Tibial nerve (tissue), 4 donors: ENCODE measurements around the gene AP1G2. TPM values are rescaled to one million over a fixed set of nuclear protein-coding genes. Genes with fewer than 3 reads are reported as not detected.

Experiments used
- DNase-seq, 2 donors: peaks; one replicate each; pipeline ENCODE4 v3.0.0-alpha.2; 2019; ENCODE audit warnings: low spot score in 2 of 2
- H3K27ac ChIP-seq, 4 donors: fragments of 200-600 bp; sonication (generic) in 3 of 4; one replicate each; pipeline ENCODE4 v1.5.1; 2017 to 2019; ENCODE audit warnings: mild to moderate bottlenecking in 1 of 4
- H3K27me3 ChIP-seq, 2 donors: fragments of 200-600 bp; sonication (generic) in 1 of 2; one replicate each; pipeline versions ENCODE4 v1.5.1 to v1.6.0; 2017 to 2019
- H3K36me3 ChIP-seq, 3 donors: fragments of 200-600 bp; sonication (generic); one replicate each; pipeline ENCODE4 v1.5.1; 2018 to 2019
- H3K4me1 ChIP-seq, 4 donors: fragments of 200-600 bp; sonication (generic) in 3 of 4; one replicate each; pipeline ENCODE4 v1.5.1; 2017 to 2019
- H3K4me3 ChIP-seq, 4 donors: fragments of 200-600 bp; sonication (generic) in 3 of 4; one replicate each; pipeline ENCODE4 v1.5.1; 2017 to 2019; ENCODE audit warnings: mild to moderate bottlenecking in 1 of 4, moderate library complexity in 1 of 4
- H3K9me3 ChIP-seq, 4 donors: fragments of 200-600 bp; sonication (generic) in 3 of 4; one replicate each; pipeline ENCODE4 v1.5.1; 2017 to 2019
- EP300 ChIP-seq, 2 donors: sonication (generic); formaldehyde crosslinking; IDR thresholded peaks; one replicate each; pipeline ENCODE4 v1.6.1; 2017; ENCODE audit warnings: antibody characterized with exemption in 2 of 2, mild to moderate bottlenecking in 1 of 2
- POLR2A ChIP-seq, 2 donors: fragments of 450-650 bp; IDR thresholded peaks; one replicate each; pipeline ENCODE4 v1.6.1; 2017; ENCODE audit warnings: antibody characterized with exemption in 2 of 2, mild to moderate bottlenecking in 2 of 2, moderate library complexity in 2 of 2
- WGBS, 2 donors: methylation state at CpG; one replicate each; pipeline ENCODE4 v1.1.5; 2018; 5-methylcytosine and 5-hydroxymethylcytosine counted together
- total RNA-seq, 4 donors: library from RNA; depleted of rRNA; stranded (reverse); fragments of >200 nt; gene quantifications; one replicate each; pipeline ENCODE4 v1.1.0, GENCODE V29; 2016
- TF ChIP-seq, protein P1 (sequence below), 5 experiments: fragments of 200-600 bp in 3 of 5; fragments of 450-650 bp in 2 of 5; sonication (generic) in 3 of 5; IDR thresholded peaks; one replicate each; pipeline ENCODE4 v1.5.1; 2016 to 2019; ENCODE audit warnings: antibody characterized with exemption in 5 of 5, mild to moderate bottlenecking in 3 of 5, moderate library complexity in 2 of 5

The AP1G2 gene
- total RNA-seq, 4 donors from 2014 or later: 30.2 to 76.8 (median 52.0) TPM

- TF ChIP-seq EP300 (IDR thresholded peaks at IDR 0.05) (no peak), POLR2A (IDR thresholded peaks at IDR 0.05) (no peak)
- TF ChIP-seq, protein P1, sequence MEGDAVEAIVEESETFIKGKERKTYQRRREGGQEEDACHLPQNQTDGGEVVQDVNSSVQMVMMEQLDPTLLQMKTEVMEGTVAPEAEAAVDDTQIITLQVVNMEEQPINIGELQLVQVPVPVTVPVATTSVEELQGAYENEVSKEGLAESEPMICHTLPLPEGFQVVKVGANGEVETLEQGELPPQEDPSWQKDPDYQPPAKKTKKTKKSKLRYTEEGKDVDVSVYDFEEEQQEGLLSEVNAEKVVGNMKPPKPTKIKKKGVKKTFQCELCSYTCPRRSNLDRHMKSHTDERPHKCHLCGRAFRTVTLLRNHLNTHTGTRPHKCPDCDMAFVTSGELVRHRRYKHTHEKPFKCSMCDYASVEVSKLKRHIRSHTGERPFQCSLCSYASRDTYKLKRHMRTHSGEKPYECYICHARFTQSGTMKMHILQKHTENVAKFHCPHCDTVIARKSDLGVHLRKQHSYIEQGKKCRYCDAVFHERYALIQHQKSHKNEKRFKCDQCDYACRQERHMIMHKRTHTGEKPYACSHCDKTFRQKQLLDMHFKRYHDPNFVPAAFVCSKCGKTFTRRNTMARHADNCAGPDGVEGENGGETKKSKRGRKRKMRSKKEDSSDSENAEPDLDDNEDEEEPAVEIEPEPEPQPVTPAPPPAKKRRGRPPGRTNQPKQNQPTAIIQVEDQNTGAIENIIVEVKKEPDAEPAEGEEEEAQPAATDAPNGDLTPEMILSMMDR (IDR thresholded peaks at IDR 0.05): no peak
- H3K27me3 ChIP-seq: no peaks in the 10 kb centered on the region
- peaks cover 0 to 3% (median 0%) of the 10 kb centered on the region in 4 donors for H3K4me1 ChIP-seq
- DNase-seq: no peak
- 83% methylated on average over 8 of the region's 8 CpGs for WGBS, 2 donors
- H3K9me3 ChIP-seq: no peaks in the 10 kb centered on the region
- peaks cover 0 to 9% (median 0%) of the 10 kb centered on the region in 3 donors for H3K36me3 ChIP-seq
- H3K27ac ChIP-seq: no peak overlapping the region
- H3K4me3 ChIP-seq: no peak overlapping the region
Measured at GRCh38 chr14:23513818-23514643, 53.6 kb downstream of the AP1G2 start.

GRCh38 chr14:23513005-23513817 is 54.4 kb downstream of the AP1G2 start:
- TF ChIP-seq POLR2A (IDR thresholded peaks at IDR 0.05): no peak

DNA sequence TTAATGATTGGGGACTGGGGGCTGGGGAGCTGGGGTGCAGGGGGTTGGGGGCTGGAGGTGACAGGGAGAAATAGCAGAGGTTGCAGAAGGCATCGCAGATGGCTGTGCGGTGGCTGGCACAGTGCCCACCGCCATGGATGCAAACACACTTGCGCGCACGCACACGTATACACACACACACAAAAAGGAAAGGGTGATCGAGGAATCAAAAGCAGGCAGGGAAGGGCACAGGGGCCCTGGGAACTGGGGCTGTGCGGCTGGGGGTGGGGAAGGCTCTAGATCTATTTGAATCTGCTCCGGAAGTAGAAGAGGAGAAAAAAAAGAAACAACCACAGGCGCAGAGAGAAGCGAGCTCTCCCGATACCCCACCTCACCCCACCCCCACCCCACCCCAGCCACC is 55.4 kb downstream of the AP1G2 start:
- Histone ChIP-seq H3K36me3 (peaks cover 0 to 9% (median 0%) of the 10 kb centered on the region in 3 donors), H3K27me3 (no peaks in the 10 kb centered on the region), H3K9me3 (no peaks in the 10 kb centered on the region), H3K4me1 (peaks cover 0 to 3% (median 0%) of the 10 kb centered on the region in 4 donors), H3K4me3 (peak overlapping the region in 2 of 4 donors; percentile 18 to 24), H3K27ac (no peak overlapping the region)
- no peak for DNase-seq
- 34 to 46% methylated on average over 13 of the region's 13 CpGs for WGBS, 2 donors
- TF ChIP-seq, protein P1 (IDR thresholded peaks at IDR 0.05): no peak

More at GRCh38 chr14:23513005-23513817, 54.4 kb downstream of the AP1G2 start:
- Histone ChIP-seq H3K27ac (no peak overlapping the region), H3K36me3 (peaks cover 0 to 9% (median 0%) of the 10 kb centered on the region in 3 donors), H3K27me3 (no peaks in the 10 kb centered on the region), H3K9me3 (no peaks in the 10 kb centered on the region), H3K4me3 (no peak overlapping the region), H3K4me1 (peaks cover 0 to 3% (median 0%) of the 10 kb centered on the region in 4 donors)
- DNase-seq: no peak
- 70 to 78% methylated on average over 25 of the region's 25 CpGs for WGBS, 2 donors

Other genes starting within 250 kb of the AP1G2 start
- 10 to 100 TPM; 52.1 to 80.8 (median 64.5) TPM for gene PABPN1, start 246.3 kb downstream of the AP1G2 start, total RNA-seq
- 10 to 100 TPM; 55.9 to 91.0 (median 58.3) TPM for gene SLC22A17, start 214.9 kb downstream of the AP1G2 start, total RNA-seq
- 10 to 100 TPM; 31.4 to 38.2 (median 34.2) TPM for gene EFS, start 202.6 kb downstream of the AP1G2 start, total RNA-seq
- gene IL25, start 195.0 kb downstream of the AP1G2 start, total RNA-seq: not detected
- gene CMTM5, start 190.7 kb downstream of the AP1G2 start, total RNA-seq: 10 to 100 TPM; 10.8 to 31.5 (median 18.3) TPM
- under 1 TPM in 1 of 4 donors, not detected in 3; 0.30 TPM for gene MYH6, start 159.5 kb downstream of the AP1G2 start, total RNA-seq
- under 1 TPM in 1 of 4 donors, not detected in 3; 0.90 TPM for gene MYH7, start 132.1 kb downstream of the AP1G2 start, total RNA-seq
- 10 to 100 TPM; 35.8 to 45.6 (median 36.5) TPM for gene NGDN, start 98.1 kb downstream of the AP1G2 start, total RNA-seq
- gene ZFHX2, start 16.0 kb downstream of the AP1G2 start, total RNA-seq: 1 to 10 TPM; 2.1 to 3.9 (median 2.6) TPM
- gene THTPA, start 11.5 kb downstream of the AP1G2 start, total RNA-seq: 10 to 100 TPM; 14.4 to 47.1 (median 25.2) TPM
- gene JPH4, start 11.0 kb upstream of the AP1G2 start, total RNA-seq: 1 to 10 TPM; 1.2 to 2.9 (median 2.2) TPM
- gene DHRS2, start 68.6 kb upstream of the AP1G2 start, total RNA-seq: under 1 TPM in 1 of 4 donors, not detected in 3; 0.90 TPM